K562 (cell line): ENCODE data around the gene PYROXD2.

ENCODE experiments used
- ESRRA ChIP-seq: fragments of 450-650 bp; IDR thresholded peaks from 2 replicates; pipeline ENCODE4 v1.6.1; 2014; ENCODE audit warnings: low read depth, mild to moderate bottlenecking, moderate library complexity, borderline replicate concordance
- HDAC6 ChIP-seq: IDR thresholded peaks from 2 replicates; pipeline ENCODE4 v1.6.1; 2012; ENCODE audit warnings: low read depth, mild to moderate bottlenecking, control low read depth, inconsistent platforms, low read length, moderate library complexity
- NRF1 ChIP-seq, 2 experiments: fragments of 450-650 bp; IDR thresholded peaks in 1 of 2; conservative IDR thresholded peaks in 1 of 2; 2 replicates each; pipeline ENCODE4 v1.6.1; 2014; ENCODE audit warnings: mild to moderate bottlenecking in 2 of 2
- POLR2A ChIP-seq: fragments of 450-650 bp; conservative IDR thresholded peaks from 2 replicates; pipeline ENCODE4 v1.6.1; 2016
- POLR2AphosphoS5 ChIP-seq: IDR thresholded peaks from 2 replicates; pipeline ENCODE4 v1.6.1; 2011; ENCODE audit warnings: mild to moderate bottlenecking, low read depth, low read length, moderate library complexity; ENCODE audit not compliant: control insufficient read depth, insufficient read depth
- PRPF4 ChIP-seq: fragments of 200-400 bp; formaldehyde crosslinking; IDR thresholded peaks from one replicate; pipeline ENCODE4 v1.6.1; 2017; ENCODE audit warnings: low read length, low read depth, mild to moderate bottlenecking; ENCODE audit not compliant: insufficient read depth, poor library complexity, severe bottlenecking
- TCF7 ChIP-seq: sonication (generic); IDR thresholded peaks from 2 replicates; pipeline ENCODE4 v1.6.1; 2016; ENCODE audit warnings: antibody characterized with exemption, borderline replicate concordance
- U2AF1 ChIP-seq: fragments of 200-400 bp; formaldehyde crosslinking; optimal IDR thresholded peaks from 2 replicates; pipeline ENCODE3; 2017; ENCODE audit warnings: mild to moderate bottlenecking, low read depth, low read length, moderate library complexity
- ZNF717 ChIP-seq: fragments of 250-450 bp; sonication (Bioruptor Pico); IDR thresholded peaks from 2 replicates; pipeline ENCODE4 v1.5.0; 2021
- TF ChIP-seq, protein P1 (sequence below): sonication (generic); formaldehyde crosslinking; IDR thresholded peaks from 2 replicates; pipeline ENCODE4 v1.8.1; 2023; ENCODE audit warnings: mild to moderate bottlenecking, missing genetic modification reagents
- TF ChIP-seq, protein P2 (sequence below): sonication (generic); formaldehyde crosslinking; IDR thresholded peaks from 2 replicates; pipeline ENCODE4 v1.8.0; 2023; ENCODE audit warnings: mild to moderate bottlenecking, missing genetic modification reagents
- TF ChIP-seq, protein P3 (sequence below), 2 experiments: fragments of 450-650 bp; formaldehyde crosslinking in 1 of 2; IDR thresholded peaks; 2 replicates each; pipeline versions ENCODE4 v1.4.0 to v1.6.1; 2014 to 2020; ENCODE audit warnings: mild to moderate bottlenecking in 2 of 2, borderline replicate concordance in 1 of 2, low read depth in 1 of 2

DNA sequence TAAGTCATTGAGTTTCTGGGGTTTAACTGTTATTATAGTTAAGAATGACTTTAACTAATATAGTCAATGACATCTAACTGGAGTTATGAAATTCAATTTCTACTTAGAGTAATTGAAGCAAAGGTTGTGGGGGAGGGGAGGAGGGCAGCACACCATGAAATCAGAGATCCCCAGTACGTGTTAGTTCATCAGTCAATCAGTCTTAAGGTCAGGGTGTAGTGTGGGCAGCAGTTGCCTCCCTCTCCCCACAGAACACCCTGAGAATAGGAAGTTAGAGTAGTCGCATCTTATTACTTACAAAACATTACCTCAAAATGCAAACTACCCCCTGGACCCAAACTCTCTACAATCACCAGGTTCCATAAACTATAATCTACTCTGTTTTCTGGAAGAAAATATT lies 38.7 kb upstream of the PYROXD2 start:
- no peak for TF ChIP-seq U2AF1
- no peak for TF ChIP-seq NRF1 (conservative IDR thresholded peaks at IDR 0.05 in 1 of 2, IDR thresholded peaks at IDR 0.05 in 1 of 2)
- TF ChIP-seq POLR2A: no peak
- TF ChIP-seq TCF7: no peak
- TF ChIP-seq, protein P1, sequence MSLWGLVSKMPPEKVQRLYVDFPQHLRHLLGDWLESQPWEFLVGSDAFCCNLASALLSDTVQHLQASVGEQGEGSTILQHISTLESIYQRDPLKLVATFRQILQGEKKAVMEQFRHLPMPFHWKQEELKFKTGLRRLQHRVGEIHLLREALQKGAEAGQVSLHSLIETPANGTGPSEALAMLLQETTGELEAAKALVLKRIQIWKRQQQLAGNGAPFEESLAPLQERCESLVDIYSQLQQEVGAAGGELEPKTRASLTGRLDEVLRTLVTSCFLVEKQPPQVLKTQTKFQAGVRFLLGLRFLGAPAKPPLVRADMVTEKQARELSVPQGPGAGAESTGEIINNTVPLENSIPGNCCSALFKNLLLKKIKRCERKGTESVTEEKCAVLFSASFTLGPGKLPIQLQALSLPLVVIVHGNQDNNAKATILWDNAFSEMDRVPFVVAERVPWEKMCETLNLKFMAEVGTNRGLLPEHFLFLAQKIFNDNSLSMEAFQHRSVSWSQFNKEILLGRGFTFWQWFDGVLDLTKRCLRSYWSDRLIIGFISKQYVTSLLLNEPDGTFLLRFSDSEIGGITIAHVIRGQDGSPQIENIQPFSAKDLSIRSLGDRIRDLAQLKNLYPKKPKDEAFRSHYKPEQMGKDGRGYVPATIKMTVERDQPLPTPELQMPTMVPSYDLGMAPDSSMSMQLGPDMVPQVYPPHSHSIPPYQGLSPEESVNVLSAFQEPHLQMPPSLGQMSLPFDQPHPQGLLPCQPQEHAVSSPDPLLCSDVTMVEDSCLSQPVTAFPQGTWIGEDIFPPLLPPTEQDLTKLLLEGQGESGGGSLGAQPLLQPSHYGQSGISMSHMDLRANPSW (CRISPR knock-in tag): no peak
- TF ChIP-seq HDAC6: no peak
- TF ChIP-seq, protein P2, sequence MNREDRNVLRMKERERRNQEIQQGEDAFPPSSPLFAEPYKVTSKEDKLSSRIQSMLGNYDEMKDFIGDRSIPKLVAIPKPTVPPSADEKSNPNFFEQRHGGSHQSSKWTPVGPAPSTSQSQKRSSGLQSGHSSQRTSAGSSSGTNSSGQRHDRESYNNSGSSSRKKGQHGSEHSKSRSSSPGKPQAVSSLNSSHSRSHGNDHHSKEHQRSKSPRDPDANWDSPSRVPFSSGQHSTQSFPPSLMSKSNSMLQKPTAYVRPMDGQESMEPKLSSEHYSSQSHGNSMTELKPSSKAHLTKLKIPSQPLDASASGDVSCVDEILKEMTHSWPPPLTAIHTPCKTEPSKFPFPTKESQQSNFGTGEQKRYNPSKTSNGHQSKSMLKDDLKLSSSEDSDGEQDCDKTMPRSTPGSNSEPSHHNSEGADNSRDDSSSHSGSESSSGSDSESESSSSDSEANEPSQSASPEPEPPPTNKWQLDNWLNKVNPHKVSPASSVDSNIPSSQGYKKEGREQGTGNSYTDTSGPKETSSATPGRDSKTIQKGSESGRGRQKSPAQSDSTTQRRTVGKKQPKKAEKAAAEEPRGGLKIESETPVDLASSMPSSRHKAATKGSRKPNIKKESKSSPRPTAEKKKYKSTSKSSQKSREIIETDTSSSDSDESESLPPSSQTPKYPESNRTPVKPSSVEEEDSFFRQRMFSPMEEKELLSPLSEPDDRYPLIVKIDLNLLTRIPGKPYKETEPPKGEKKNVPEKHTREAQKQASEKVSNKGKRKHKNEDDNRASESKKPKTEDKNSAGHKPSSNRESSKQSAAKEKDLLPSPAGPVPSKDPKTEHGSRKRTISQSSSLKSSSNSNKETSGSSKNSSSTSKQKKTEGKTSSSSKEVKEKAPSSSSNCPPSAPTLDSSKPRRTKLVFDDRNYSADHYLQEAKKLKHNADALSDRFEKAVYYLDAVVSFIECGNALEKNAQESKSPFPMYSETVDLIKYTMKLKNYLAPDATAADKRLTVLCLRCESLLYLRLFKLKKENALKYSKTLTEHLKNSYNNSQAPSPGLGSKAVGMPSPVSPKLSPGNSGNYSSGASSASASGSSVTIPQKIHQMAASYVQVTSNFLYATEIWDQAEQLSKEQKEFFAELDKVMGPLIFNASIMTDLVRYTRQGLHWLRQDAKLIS (CRISPR knock-in tag): no peak
- TF ChIP-seq, protein P3, sequence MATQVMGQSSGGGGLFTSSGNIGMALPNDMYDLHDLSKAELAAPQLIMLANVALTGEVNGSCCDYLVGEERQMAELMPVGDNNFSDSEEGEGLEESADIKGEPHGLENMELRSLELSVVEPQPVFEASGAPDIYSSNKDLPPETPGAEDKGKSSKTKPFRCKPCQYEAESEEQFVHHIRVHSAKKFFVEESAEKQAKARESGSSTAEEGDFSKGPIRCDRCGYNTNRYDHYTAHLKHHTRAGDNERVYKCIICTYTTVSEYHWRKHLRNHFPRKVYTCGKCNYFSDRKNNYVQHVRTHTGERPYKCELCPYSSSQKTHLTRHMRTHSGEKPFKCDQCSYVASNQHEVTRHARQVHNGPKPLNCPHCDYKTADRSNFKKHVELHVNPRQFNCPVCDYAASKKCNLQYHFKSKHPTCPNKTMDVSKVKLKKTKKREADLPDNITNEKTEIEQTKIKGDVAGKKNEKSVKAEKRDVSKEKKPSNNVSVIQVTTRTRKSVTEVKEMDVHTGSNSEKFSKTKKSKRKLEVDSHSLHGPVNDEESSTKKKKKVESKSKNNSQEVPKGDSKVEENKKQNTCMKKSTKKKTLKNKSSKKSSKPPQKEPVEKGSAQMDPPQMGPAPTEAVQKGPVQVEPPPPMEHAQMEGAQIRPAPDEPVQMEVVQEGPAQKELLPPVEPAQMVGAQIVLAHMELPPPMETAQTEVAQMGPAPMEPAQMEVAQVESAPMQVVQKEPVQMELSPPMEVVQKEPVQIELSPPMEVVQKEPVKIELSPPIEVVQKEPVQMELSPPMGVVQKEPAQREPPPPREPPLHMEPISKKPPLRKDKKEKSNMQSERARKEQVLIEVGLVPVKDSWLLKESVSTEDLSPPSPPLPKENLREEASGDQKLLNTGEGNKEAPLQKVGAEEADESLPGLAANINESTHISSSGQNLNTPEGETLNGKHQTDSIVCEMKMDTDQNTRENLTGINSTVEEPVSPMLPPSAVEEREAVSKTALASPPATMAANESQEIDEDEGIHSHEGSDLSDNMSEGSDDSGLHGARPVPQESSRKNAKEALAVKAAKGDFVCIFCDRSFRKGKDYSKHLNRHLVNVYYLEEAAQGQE (IDR thresholded peaks at IDR 0.05; ENCODE audit: borderline replicate concordance): no peak
- TF ChIP-seq, protein P3 (CRISPR knock-in tag; IDR thresholded peaks at IDR 0.05; ENCODE audit: low read depth): no peak
- no peak for TF ChIP-seq ZNF717 (CRISPR knock-in tag)
- no peak for TF ChIP-seq ESRRA
- no peak for TF ChIP-seq PRPF4
- TF ChIP-seq POLR2AphosphoS5: no peak
